HepG2 (cell line): ENCODE data around the gene OR2B2. TPM values are rescaled to one million over a fixed set of nuclear protein-coding genes. Genes with fewer than 3 reads are reported as not detected.

ENCODE experiments used
- AKNA ChIP-seq: sonication (generic); formaldehyde crosslinking; IDR thresholded peaks from 2 replicates; pipeline ENCODE4 v1.4.0; 2020; ENCODE audit warnings: missing genetic modification reagents, borderline replicate concordance
- HDAC6 ChIP-seq: fragments of 200-600 bp; sonication (generic); IDR thresholded peaks from 2 replicates; pipeline ENCODE4 v1.7.0; 2017; ENCODE audit warnings: mild to moderate bottlenecking, antibody characterized with exemption, low read length, low read depth
- RBM39 ChIP-seq: fragments of 200-400 bp; formaldehyde crosslinking; IDR thresholded peaks from one replicate; pipeline ENCODE4 v1.6.1; 2018; ENCODE audit warnings: antibody characterized with exemption, mild to moderate bottlenecking, low read depth, low read length; ENCODE audit not compliant: poor library complexity, severe bottlenecking
- REST ChIP-seq, 2 experiments: IDR thresholded peaks; 2 replicates each; pipeline ENCODE4 v1.6.1; 2011 to 2012; ENCODE audit warnings: low read length in 2 of 2, borderline replicate concordance in 1 of 2, low read depth in 1 of 2, mild to moderate bottlenecking in 1 of 2, moderate library complexity in 1 of 2
- SMAD9 ChIP-seq: sonication (generic); formaldehyde crosslinking; IDR thresholded peaks from 2 replicates; pipeline ENCODE4 v1.5.1; 2020; ENCODE audit warnings: mild to moderate bottlenecking, missing genetic modification reagents
- TFE3 ChIP-seq: IDR thresholded peaks from 2 replicates; pipeline ENCODE4 v1.6.1; 2016
- THAP9 ChIP-seq: sonication (generic); formaldehyde crosslinking; IDR thresholded peaks from 2 replicates; pipeline ENCODE4; 2020; ENCODE audit warnings: missing genetic modification reagents, mild to moderate bottlenecking, borderline replicate concordance
- TRIM24 ChIP-seq: sonication (generic); formaldehyde crosslinking; IDR thresholded peaks from 2 replicates; pipeline ENCODE4 v1.8.0; 2022; ENCODE audit warnings: mild to moderate bottlenecking, missing genetic modification reagents
- ZNF367 ChIP-seq: sonication (generic); formaldehyde crosslinking; IDR thresholded peaks from 2 replicates; pipeline ENCODE4 v1.4.0; 2020; ENCODE audit warnings: missing genetic modification reagents, borderline replicate concordance
- ZNF414 ChIP-seq: sonication (generic); formaldehyde crosslinking; IDR thresholded peaks from 2 replicates; pipeline ENCODE4 v1.5.0; 2020; ENCODE audit warnings: missing genetic modification reagents
- ZNF720 ChIP-seq: sonication (generic); formaldehyde crosslinking; IDR thresholded peaks from 2 replicates; pipeline ENCODE4 v1.4.0; 2020; ENCODE audit warnings: missing genetic modification reagents
- ZNF850 ChIP-seq: sonication (generic); formaldehyde crosslinking; conservative IDR thresholded peaks from 2 replicates; pipeline ENCODE4 v1.9.0; 2021; ENCODE audit warnings: mild to moderate bottlenecking, missing genetic modification reagents
- ZSCAN22 ChIP-seq: sonication (generic); formaldehyde crosslinking; IDR thresholded peaks from 2 replicates; pipeline ENCODE4 v1.4.0; 2020; ENCODE audit warnings: mild to moderate bottlenecking, missing genetic modification reagents
- polyA plus RNA-seq, 8 experiments: library from polyadenylated mRNA; depleted of rRNA in 3 of 8; stranded (reverse) in 7 of 8; unstranded in 1 of 8; fragments of >200 nt; fragmentation: Illumina TruSeq in 4 of 8; extraction: Trizol in 4 of 8; gene quantifications; 2 replicates each; pipeline versions ENCODE4 v1.2.1 to v1.2.3, GENCODE V29; 2011 to 2016; ENCODE audit warnings: low read depth in 4 of 8, missing spikeins in 1 of 8, mixed read lengths in 1 of 8; ENCODE audit not compliant: insufficient read depth in 1 of 8
- total RNA-seq, 5 experiments: library from RNA; depleted of rRNA; stranded (reverse); fragments of >200 nt; fragmentation: Illumina TruSeq; extraction: Trizol; gene quantifications; 2 replicates each; pipeline ENCODE4 v1.2.3, GENCODE V29; 2016; ENCODE audit warnings: low read depth in 1 of 5

Gene OR2B2
- total and polyA plus RNA-seq, 2 of the 13 experiments (the other 11 are each of a cell fraction or from before 2014, with no cell fraction given): not detected

- TF ChIP-seq AKNA (CRISPR knock-in tag) (peak; percentile 43; the same call in 1 of the 2 replicates), SMAD9 (no peak), RBM39 (peak; percentile 99), THAP9 (no peak), ZNF850 (CRISPR knock-in tag) (0 out of 2 replicates have a peak, but pooled peaks have one; percentile 25), ZNF414 (CRISPR knock-in tag) (peak; percentile 88; the same call in 1 of the 2 replicates), HDAC6 (peak; percentile 28; the same call in 1 of the 2 replicates), ZNF367 (CRISPR knock-in tag) (peak; percentile 86; the same call in 1 of the 2 replicates), TRIM24 (no peak), REST (IDR thresholded peaks at IDR 0.05; ENCODE audit: borderline replicate concordance in 1 of 2, low read depth in 1 of 2, low read length in 2 of 2) (peak in 1 of 2 experiments; percentile 83; a peak in 2 of 4 replicates), TFE3 (CRISPR knock-in tag) (peak; percentile 65), ZSCAN22 (CRISPR knock-in tag) (0 out of 2 replicates have a peak, but pooled peaks have one; percentile 20), ZNF720 (no peak)
These were observed 18.9 kb downstream of the OR2B2 start (continued) for GRCh38 chr6:27893059-27893835.
